ELR (cell line): Measurements from ENCODE around the gene ZIK1.

ENCODE experiments used
- DNase-seq: peaks from one replicate; pipeline ENCODE4 v3.0.0-alpha.2; 2015; ENCODE audit warnings: low read depth

The ZIK1 gene

DNA sequence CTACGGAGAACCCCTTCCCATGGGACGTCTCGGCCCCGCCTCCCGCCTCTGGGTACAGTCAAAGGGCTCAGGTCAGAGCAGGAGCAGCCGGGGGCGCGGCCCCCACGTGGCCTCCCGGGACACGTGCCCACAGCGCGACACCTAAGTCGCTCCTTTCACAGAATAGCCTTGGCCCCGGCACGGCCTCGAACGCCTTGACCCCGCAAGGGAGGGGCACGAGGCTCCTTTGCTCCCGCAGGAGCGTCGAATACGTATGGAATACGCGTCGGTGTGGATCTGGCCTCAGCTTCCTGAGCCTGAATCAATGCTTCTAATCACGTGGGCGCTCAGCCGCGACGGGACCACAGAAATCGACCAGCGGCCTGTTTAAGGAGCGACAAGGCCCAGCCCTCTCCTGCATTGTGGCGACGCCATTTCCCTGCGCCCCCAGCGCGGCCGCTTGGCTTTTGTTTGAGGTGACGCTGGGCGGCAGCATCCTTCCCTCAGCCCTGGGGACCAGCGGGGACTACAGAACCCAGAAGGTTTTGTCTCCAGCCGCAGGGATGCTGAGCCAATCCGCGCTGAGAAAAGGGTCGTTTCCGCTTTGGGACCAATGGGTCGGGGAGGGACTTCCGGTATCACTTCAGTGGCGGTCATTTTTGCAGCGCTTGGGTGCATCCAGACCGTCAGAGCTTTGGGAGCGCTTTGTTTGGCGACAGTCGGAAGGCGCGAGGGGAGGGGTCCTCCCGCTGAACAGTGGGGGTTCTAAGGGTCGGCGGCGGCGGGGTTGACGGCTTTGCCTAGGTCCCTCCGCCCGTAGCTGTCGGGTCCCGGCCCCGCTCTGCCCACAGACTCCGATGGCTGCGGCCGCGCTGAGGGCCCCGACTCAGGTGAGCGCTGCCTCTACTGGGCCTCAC lies at the start of gene ZIK1:
TSS of gene ZIK1 (plus strand) at position 625 of the 896 bp plus-strand sequence. CDS start at position 837, 212 bp downstream.
- peak; percentile 93 for DNase-seq

GRCh38 chr19:57537953-57538547 lies 45.9 kb upstream of the ZIK1 start:
- DNase-seq = no peak

GRCh38 chr19:57546513-57546912 lies 37.4 kb upstream of the ZIK1 start:
- no peak for DNase-seq

GRCh38 chr19:57552432-57552831 lies 31.5 kb upstream of the ZIK1 start:
- DNase-seq = no peak

GRCh38 chr19:57557659-57558058 lies 26.3 kb upstream of the ZIK1 start:
- no peak for DNase-seq

DNA sequence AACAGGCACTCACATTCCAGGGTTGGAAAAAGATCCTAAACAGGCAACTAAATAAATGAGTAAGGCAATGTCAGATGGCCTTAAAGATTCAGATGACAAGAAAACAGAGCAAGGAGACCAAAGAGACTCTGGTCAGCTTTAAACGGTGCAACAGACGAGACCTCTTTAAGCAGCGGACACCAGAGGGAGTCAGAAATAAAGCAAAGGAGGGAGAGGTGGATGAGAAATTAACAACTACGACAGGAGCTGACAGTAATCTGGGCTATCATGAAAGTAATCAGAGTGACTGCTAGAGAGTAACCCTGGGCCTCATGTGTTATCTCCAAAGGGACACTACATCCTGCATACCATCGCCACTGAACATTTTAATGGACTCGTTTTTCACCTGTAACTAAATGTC lies 25.4 kb upstream of the ZIK1 start:
- DNase-seq = peak; percentile 40

DNA sequence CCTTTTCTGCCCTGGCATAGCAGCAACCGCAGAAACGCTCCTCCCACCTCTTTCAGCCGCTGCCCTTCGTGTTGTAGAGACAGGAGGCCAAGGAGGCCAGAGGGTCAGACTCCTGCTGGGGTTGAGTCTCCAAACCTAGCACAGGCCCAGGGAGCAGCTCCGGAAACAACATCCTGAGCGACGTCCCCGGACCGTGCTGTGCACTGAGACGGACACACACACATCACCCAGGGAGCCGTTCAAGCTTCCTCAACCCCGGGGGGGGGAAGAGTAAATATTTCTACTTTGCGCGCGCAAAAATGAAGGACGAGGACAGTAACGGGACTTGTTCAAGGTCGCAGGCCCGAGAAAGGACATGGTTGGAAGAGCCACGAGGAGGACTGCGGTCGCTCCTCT lies 24.9 kb upstream of the ZIK1 start:
- peak; percentile 49 for DNase-seq

- peak; percentile 89 for DNase-seq
Observed at GRCh38 chr19:57559404-57560025, 24.4 kb upstream of the ZIK1 start, which contains the start of gene ZNF550. Gene ZNF550, minus strand, starts transcription at chr19:57559863. Its CDS starts 181 bp downstream, at chr19:57559682.

DNA sequence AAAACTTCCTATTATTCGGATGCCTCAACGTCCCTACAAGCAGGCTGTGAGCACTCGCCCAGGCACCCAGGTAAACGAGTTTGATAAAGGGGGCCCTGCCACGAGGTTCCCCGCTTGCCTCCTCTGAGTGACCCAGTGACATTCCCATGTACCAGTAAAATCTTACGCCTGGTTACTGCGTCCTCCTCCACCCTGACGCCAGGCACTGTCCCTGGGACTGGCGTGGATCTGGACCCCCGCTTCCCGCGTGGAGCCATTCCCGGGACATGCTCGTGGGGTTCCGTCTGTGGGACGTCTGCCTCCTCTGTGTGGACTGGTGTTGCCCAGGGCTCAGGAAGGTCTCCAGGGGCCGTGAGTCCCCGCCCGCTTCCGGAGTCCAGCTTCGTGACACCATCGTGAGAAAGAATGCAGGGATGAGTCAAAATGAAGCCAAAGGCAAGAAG lies 23.9 kb upstream of the ZIK1 start:
- peak; percentile 93 for DNase-seq

GRCh38 chr19:57563547-57563946 lies 20.4 kb upstream of the ZIK1 start:
- DNase-seq = no peak

GRCh38 chr19:57566396-57567265 lies 17.3 kb upstream of the ZIK1 start:
- DNase-seq = peak; percentile 77

GRCh38 chr19:57570707-57571106 lies 13.2 kb upstream of the ZIK1 start:
- DNase-seq = no peak

DNA sequence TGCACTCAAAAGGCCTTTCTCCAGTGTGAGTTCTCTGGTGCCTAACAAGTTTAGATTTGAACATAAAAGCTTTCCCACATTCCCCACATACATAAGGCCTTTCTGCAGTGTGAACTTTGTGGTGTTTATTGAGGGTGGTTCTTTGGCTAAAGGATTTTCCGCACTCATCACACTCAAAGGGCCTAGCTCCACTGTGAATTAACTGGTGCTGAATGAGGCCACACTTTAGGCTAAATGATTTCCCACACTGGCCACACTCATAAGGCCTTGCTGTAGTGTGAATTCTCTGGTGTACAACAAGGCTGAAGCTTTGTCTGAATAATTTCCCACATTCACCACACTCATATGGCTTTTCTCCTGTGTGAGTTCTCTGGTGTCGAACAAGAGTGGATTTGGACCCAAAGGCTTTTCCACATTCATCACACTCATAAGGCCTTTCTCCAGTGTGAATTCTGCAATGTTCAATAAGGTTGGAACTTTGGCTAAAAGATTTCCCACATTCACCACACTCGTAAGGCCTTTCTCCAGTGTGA lies 11.5 kb upstream of the ZIK1 start:
- no peak for DNase-seq

GRCh38 chr19:57576661-57577060 lies 7.3 kb upstream of the ZIK1 start:
- no peak for DNase-seq

GRCh38 chr19:57578487-57579205 lies 5.3 kb upstream of the ZIK1 start, which contains the start of gene ZNF416:
Gene ZNF416, minus strand, starts transcription at chr19:57578911. Its CDS starts 207 bp downstream, at chr19:57578704.
- DNase-seq = peak; percentile 100

DNA sequence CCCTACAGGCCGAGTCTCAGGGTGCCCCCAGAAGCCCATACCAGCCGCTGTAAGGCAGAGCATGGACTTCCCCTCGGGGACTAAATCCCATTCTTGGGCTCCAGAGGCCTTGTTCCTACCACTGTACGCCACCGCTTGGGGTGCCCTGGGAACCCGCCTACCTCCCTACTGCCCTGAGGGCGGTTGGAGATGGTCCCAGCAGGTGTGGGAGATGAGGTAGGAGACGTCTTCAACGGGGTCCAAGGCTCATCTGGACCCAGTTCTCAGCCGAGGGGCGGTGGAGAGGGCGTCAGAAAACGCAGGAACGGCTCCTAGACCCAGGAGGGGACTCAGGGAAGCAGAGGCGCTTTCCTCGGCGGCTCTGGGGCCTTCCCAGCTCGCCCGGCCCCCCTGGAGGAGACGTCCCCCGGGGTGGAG lies 833 bp upstream of the ZIK1 start:
- no peak for DNase-seq

- DNase-seq = peak; percentile 94
Observed at GRCh38 chr19:57587529-57587928, 3.6 kb downstream of the ZIK1 start.

- DNase-seq = no peak
Observed at GRCh38 chr19:57599377-57599760, 15.4 kb downstream of the ZIK1 start.

GRCh38 chr19:57599761-57600383 lies 15.9 kb downstream of the ZIK1 start, which contains the start of gene ZNF530:
Gene ZNF530, plus strand, starts transcription at chr19:57599885. Its CDS starts 4,461 bp downstream, at chr19:57604346.
- peak; percentile 96 for DNase-seq

DNA sequence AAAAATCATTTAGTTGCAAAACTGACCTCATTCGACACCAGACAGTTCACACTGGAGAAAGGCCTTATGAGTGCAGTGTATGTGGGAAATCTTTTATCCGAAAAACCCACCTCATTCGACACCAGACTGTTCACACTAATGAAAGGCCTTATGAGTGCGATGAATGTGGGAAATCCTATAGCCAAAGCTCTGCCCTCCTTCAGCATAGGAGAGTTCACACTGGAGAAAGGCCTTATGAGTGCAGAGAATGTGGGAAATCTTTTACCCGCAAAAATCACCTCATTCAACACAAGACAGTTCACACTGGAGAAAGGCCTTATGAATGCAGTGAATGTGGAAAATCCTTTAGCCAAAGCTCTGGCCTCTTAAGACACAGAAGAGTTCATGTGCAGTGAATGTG lies 23.0 kb downstream of the ZIK1 start:
- no peak for DNase-seq
